Kidney glomerular epithelial cell (primary cell): ENCODE measurements around the gene TMCC2.
A peak's percentile ranks its signal among the peaks of the same experiment; 100 is the strongest.
"Not testable (repeated sequence)": the region's sequence is repeated elsewhere in the genome, so short reads cannot be mapped to it uniquely, and the experiment has no call there.

Source experiments
- DNase-seq: peaks from one replicate; lab custom pipeline; 2025; lab: John Stamatoyannopoulos, UW

The TMCC2 gene

GRCh38 chr1:205283270-205284147 lies 55.8 kb downstream of the TMCC2 start:
- DNase-seq: no peak

DNA sequence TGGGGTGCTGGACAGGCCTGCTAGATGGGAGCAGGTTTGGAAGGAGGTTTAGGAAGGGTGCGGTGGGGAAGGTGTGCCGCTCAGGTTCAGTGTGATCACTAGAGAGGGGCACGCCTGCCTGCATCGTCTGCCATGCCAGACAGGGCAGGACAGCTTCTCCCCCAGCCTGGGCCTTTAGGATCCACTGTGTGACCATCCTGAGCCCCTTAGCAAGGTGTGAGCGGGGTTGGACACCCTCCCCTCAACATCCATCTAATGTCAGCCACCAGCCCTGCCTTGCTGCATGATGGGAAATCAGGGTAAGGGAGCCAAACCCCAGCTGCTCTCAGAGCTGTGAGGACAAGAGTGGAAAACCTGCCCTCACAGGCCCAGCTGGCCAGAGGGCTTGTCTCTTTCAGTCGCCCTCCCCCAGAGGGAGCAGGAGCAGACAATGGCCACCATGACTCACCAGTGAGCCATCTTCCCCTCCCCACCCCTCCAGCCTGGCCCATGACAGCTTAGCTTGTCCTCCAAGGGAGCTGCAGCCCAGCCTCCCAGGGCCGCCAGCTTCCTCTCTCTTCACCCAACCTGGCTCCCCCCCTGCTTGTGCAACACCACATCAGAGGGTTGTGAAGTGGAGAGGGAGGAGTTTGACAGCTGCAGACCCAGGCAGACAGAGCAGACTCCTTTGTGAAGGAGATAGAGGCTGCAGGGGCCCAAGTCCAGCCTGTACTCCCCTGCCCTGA lies 56.8 kb downstream of the TMCC2 start:
- peak; percentile 95 for DNase-seq

- DNase-seq: no peak
These were observed 57.8 kb downstream of the TMCC2 start for GRCh38 chr1:205285381-205286101.

- DNase-seq: no peak
These were observed 58.7 kb downstream of the TMCC2 start for GRCh38 chr1:205286335-205286950.

GRCh38 chr1:205287076-205287475 lies 59.3 kb downstream of the TMCC2 start:
- DNase-seq: no peak

DNA sequence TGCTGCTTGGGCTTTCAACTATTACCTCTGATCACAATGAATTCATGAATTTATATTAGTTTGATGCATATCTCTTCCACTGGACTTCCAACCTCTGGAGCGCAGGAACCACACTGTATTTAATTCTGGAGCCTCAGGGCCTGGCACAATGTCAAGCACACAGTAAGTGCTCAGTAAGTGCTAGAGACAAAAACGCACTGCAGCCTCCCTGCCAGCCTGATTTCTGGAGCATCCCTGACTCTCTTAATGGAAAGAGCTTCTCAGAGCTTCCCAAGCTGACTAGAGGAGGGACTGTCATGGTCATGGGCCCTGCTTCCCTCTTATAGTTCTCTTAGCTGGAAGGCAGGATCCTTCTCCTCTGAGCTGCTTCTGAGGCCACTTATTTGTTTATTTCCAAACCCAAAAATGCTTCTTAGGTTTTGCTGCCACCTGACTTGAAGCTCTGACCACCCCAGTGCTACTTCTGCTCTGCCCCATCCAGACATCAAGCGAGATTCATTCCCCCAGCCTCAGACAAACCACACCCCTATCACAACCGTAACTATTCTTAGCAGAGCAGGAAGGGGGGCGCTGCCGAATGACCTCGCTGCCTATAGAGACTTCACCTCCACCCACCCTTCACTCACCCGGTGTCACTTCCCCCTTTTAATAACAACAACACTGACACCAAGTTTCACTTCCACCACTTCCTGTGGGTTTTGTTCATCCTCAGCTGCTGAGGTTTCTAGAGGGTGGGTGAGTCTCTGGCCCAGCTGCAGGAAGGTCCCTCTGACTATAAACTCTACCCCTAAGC lies 60.2 kb downstream of the TMCC2 start:
- DNase-seq: no peak

DNA sequence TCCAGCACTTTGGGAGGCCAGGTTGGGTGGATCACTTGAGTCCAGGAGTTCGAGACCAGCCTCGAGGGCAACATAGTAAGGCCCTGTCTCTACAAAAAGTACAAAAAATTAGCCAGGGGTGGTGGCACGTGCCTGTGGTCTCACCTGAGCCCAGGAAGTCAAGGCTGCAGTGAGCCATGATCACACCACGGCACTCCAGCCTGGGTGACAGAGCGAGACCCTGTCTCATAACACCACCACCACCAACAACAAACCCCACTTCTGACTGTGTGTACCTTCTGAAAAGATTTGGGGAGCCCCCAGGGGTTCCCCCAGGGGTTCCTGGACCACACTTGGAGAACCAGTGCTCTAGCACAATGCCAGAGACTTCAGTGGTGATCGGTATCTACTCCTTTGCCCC lies 63.9 kb downstream of the TMCC2 start:
- DNase-seq: no peak

DNA sequence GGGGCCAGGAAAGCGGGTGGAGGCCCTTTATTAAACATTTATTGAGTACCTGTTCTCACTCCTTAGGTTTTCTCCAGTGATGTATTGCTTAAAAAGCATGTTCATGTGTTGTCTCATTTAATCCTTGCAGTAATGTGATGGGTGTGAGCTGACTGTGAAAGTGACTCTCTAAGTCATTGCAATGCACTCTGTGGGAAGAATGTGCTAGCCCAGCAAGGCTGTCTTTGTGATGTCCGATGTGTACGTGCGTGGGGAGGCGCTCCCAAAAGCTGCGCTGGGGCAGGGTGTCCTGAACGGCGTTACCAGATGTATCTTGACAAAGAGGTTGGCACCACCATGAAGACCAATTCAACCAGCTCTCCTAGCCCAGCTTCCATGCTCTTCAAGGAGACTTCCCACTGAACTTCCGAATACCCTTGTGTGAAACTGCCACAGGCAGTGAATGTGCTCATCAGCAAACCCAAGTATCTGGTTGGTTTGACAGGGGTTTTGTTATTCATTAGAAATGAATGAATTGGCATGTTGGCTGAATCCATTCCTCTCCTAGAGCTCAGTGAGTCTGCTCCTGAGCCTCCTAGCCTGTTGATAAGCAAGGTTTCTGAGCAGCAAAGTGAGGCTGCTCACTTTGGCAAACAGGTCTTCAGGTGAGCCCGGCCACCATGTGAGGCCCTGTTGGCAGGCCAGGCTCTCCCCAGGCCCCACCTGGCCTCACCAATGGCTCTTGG lies 65.8 kb downstream of the TMCC2 start:
- DNase-seq: no peak

DNA sequence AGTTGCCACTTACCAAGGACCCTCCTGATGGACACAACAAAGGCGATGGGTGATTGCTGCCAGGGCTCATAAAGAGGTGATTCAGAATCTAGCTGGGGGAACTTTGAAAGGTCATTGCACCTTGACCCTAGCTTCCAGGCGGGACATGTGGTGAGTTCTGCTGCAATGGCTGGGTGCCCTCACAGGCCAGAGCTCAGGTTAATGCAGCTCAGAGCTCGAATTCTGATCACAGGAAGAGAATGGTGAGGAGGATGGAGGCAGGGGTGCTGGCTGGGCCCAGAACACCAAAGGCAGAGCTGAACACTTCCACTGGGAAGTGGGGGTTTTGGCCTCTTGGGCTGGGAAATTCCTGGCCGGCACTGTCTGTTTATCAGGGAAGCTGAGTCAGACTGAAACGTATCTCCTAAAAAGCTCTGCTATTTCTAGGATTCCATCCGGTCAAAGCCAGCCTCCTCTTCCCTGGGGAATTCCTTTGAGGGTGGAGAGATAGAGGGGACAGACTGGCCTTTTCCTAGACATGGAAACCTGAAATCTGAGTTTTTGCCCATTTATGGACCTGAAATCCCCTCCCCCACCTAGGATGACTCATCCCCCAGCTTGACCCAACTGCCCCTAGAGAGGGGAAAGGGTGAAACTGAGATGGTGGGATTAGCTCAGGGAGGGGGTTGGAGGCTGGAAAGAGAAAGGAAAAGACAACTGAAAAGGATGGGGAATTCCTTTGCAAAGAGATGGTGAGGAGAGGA lies 66.6 kb downstream of the TMCC2 start:
- peak; percentile 92 for DNase-seq

DNA sequence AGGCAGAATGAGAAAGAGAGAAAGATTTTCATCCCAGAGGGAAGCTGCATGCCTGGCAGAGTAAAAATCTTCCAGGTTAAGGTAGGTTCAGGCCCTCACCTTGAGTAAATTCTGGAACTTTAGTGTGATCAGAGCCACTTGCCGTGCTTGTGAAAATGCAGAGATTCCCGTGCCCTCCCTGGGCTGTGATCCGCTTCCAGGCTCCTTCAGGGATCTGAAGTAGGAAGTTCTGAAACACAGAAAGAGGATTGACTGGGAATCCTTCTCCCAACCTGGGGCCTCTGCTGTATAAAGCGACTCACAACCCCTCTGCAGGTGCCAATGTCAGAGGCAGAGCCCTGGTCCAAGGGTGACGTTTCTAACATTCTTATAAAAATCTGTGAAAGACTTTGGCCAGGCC lies 67.2 kb downstream of the TMCC2 start:
- DNase-seq: no peak

DNA sequence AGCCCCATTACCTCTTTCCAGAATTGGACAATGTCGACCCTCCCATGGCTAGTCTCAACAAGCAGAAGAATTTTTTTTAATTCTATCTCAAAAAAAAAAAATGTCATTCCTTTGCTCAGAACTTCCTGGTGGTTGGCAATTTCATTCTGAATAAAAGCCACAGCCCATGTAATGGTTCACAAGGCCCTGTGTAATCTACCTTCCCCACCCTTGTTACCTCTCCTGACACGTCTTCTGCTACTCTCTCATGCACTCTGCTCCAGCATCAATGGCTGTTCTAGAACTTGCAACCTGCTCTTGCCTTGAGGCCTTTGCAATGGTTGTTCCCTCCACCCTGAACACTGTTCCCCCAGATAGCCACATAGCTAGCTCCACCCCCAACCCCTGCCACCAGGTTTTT lies 68.4 kb downstream of the TMCC2 start:
- no peak for DNase-seq

GRCh38 chr1:205297546-205298177 lies 69.9 kb downstream of the TMCC2 start:
- DNase-seq: not testable (repeated sequence)

DNA sequence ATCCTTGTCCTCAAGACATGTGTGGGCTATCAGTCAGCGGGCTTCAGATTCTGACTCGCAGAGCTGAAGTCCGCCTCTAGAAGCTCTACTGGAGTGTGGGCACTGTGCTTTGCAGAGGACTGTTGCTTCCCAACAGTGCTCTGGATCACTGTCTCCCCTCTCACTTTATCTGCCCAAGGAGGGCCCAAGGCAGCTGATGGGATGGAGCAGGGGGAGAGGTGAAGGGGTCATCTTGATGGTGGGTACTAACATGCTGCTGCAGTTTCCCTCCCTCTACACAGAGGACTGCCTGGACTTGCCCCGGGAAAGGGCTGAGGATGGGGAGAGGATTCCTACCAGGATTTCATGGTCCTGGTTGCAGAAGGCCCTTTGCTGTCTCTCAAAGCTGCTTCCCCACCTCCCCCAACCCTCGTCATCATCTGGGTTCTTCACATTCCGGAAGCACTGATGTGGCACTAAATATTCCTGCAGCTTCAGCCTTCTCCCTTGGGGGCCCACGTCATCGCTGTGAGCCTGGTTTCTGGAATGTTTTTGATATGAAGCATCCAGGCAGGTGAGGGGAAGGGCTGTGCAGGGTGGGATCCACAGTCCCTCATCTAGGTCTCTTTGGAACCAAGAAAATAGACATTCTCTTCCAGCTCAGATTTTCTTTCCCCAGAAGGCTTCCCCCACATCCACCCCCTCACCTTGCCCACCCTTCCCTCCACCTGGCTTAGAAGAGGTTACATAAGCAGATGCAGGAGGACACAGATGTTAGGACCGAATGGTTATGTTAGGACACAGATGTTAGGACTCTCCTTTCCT lies 70.6 kb downstream of the TMCC2 start:
- peak; percentile 95 for DNase-seq

DNA sequence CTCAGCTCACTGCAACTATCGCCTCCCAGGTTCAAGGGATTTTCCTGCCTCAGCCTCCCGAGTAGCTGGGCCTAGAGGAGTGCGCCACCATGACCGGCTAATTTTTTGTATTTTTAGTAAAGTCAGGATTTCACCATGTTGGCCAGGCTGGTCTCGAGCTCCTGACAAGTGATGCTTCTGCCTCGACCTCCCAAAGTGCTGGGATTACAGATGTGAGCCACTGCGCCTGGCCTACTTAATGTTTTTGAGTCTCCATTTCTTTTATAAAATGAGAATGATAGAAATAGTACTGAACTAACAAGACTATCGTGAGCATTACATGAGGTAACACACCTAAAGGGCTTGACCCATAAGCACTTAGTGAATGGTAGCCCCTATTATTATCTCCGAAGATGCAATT lies 72.4 kb downstream of the TMCC2 start:
- DNase-seq: no peak

DNA sequence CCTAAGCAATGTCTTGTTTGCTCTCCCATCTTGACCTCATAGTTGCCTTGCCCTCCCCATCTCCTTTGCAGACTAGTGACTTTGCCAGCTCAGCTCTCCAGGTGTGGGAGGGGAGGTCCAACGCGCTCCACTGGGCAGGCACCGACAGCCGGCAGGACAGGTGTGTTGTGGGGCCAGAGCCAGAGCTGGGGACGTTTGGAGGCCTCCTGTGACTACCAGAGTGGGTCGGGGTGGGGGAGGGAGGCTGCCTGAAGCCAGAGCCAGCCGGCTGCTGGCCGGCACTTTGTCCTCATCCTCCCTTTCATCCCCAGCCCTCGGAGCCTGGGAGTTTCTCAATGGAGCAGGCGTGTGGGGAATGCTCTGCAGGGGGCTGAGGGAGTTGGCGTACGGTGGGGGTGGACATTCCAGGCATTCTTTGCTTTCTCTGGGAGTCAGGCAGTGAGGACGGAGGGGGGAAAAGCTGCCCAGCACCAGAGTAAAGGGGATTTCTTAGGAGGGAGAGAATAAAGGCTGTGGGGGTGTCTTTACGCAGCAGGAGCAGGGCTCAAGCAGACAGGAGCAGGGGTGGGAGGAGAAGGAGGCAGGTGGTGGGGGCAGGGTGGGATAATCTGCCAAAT lies 73.6 kb downstream of the TMCC2 start:
- peak; percentile 98 for DNase-seq

- no peak for DNase-seq
These were observed 74.3 kb downstream of the TMCC2 start for GRCh38 chr1:205301842-205302588.

DNA sequence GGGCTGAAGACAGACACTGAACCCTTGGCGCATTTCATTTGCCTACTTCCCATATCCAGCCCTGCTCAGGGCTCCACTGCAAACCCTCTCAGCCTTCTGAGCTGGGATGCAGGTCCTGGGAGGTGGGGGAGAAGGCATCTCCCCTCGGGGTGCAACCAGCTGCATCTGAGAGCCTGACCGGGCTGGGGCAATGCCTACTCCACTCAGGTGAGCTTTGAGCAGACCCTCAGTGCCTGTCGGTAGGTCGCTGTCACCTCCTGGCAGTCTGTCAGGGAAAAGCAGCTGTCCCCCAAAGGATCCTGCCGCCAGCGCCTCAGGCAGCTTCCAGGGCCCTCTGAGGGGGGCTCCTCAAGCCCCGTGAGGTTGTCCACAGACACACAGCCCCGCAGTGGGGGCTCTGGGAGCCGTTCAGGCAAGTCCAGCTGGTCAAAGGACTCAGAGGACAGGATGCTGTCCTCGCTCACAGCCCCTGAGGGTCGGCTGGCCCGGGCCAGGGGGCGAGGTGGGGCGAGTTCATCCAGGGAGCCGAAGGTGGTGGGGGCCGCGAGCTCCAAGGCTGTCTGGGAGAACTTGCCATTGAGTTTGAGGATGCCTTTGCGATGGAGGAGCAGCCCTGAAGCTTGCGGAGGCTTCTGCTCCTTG lies 75.6 kb downstream of the TMCC2 start:
- no peak for DNase-seq
